HG03571 (cell line): Measurements from ENCODE around the gene TLR3.
"Not testable (repeated sequence)": the region's sequence is repeated elsewhere in the genome, so short reads cannot be mapped to it uniquely, and the experiment has no call there.

ENCODE experiments used
- ATAC-seq: cut with Tn5 transposase; IDR thresholded peaks from one replicate; pipeline ENCODE4 v1.9.1; 2021; ENCODE audit not compliant: unreplicated experiment

The TLR3 gene

DNA sequence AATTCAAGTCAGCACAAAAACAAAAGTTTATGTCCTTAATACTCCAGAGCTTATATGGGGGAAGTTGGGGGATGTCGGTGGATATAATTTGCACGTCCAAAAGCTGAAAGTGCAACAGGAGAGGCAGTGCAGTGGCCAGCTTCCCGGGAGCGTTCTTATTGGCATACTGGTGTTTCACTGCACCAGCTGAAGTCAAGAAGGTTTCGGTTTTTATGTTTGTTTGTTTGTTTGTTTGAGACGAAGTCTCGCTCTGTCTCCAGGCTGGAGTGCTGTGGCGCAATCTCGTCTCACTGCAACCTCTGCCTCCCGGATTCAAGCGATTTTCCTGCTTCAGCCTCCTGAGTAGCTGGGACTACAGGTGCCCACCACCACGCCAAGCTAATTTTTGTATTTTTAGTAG, 28.6 kb upstream of the TLR3 start:
- ATAC-seq: no peak

DNA sequence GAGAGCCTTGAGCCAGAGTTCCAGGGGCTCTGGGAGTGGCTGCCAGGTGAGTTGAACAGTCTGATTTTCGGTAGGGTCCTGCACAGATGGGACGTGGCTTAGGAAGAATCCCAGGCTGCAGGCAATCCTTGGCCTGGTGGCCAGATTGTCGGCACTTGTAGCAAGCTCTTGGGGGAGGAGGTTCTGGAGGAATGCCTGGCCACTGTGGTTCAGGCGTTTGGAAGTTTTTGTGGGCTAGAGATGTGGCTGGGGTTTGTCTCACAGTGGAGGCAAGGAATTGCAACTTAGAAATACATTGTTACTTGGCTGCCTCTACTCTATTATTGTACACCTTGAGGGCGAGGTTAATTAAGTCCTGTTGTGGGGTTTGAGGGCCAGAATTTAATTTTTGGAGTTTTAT, 21.5 kb upstream of the TLR3 start:
- ATAC-seq: not testable (repeated sequence)

DNA sequence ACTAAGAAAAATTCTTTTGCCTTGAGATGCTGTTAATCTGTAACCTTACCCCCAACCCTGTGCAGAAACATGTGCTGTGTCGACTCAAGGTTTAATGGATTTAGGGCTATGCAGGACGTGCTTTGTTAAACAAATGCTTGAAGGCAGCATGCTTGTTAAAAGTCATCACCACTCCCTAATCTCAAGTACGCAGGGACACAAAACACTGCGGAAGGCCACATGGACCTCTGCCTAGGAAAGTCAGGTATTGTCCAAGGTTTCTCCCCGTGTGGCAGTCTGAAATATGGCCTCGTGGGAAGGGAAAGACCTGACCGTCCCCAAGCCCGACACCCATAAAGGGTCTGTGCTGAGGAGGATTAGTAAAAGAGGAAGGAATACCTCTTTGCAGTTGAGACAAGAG, 18.8 kb upstream of the TLR3 start:
- ATAC-seq: not testable (repeated sequence)

DNA sequence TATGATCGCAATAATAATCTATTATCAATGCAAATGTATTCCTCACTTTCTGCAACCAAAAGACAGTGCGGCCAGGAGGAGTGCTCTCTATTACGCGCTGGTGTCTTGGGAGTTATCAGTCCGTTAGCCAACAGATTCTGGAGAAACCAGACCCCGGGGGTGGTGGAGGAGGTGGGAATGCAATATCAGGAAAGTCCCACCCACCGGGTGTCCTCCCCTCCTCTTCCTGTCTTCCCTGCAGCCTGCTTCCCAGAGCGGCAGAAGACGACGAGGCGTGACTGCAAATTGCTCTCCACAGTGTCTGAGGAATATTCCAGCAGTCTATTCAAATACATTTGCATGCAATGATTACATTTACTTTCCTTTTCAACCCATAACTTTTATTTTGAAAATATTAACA, 17.9 kb upstream of the TLR3 start:
- ATAC-seq: no peak

DNA sequence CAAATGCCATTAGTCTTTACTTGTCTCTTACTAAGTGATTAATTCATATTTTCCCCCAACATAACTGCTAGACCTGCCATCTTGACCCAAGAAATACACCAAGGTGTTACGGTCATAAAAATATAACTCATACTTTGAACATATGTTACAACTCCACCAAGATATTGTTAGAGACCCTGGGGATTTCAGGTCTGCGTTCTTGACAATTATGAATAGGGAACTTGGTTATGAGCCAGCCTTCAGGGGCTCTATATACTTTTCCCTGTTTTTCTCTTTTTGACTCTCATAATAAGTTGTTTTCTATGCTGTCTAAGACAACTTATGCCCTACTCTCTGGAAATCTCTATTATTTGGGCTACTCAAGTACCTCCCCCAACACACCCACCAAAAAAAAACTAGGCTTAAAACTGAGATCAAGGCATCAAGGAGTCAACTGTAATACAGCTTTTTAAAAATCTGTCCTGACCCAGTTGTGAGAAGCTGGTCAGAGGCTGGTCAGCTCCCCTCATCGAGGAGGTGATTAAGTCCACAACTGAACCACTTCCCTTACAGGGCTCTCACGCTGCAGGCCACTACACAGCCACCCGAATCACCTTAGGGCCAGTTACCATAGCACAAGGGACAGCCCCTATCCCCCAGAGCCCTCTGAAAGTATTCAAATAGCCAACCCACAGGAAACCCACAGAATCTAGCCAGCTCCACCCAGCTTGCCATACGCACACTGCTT, 10.5 kb upstream of the TLR3 start:
- ATAC-seq: peak; percentile 100

DNA sequence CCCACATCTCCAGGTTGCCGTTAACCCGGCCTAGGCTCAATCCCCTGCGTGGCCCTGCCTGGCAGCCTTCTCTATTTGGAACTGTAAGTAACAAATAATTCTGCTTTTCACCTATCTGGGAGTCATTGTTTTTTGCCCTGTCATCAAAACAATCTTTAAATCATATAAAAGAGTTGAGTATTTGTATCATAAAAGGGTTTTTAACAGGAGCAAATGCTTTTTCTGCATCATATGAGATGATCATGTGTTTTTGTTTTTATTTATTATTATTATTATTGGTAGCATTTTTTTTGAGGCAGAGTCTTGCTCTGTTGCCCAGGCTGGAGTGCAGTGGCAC, 10.0 kb upstream of the TLR3 start:
- ATAC-seq: no peak

DNA sequence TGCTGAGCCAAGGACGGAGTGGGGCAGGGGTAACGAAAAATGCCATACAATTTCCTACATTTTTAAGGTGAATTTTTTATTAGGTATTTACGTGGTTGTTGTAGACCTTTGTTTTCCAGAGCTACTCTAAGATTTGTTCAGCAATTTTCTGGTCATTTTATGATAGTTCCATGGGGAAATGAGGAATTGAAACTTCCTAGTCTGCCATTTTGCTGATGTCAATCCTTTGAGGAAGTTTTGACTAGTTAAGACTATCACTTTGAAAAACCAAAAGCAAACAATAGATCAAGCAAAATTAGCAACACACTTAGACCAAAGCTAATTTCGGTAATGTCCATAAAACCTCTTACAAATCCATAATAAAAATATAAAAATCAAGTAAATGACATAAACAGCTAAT, 7.0 kb upstream of the TLR3 start:
- ATAC-seq: no peak

DNA sequence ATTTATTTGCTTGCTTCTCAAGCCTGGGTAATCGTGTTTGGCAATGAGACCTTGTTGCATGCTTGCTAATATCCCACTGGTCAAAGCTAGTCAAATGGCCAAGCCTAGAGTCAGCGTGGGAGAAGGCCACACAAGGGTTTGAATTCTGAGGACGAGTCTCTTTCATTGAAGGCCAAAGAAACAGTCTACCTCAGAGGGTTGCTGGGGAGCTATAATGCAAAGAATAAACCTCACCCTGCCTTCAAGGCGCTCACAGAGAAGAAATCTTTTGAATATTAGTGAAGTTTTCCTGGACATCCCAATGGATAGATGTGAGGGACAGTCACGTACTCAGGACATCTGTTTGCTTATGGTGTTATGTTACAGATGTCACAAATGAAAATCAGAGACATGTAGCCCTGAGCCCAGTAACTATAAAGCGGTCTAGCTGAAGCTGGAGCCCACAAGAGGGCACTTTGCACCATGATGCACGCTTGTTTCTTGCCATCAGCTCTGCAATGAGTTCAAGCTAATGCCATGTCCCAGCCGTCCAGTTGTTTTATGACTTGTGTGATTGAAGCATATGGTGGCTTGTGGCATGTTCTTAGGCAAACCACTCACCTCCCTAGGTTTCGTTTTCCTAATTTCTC, 1.1 kb upstream of the TLR3 start:
- peak; percentile 80 for ATAC-seq

DNA sequence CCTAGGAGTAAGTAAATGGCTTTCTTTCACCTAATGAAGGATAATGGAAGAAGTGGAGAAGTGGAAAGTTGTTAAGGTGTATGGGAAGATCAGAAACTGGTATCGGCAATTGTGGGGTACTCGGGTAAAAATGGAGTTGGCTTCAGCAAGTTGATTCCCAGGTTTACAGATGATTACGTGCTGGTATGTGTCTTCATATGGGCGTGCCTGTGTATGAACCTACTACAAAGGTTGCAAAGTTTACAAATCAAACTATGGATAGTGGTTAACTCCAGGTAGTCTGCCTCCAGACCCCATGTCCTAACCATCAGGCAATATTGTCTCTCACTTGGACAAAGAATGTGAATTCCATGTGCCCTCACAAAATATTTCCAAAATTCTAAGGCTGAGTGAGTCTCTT, 773 bp downstream of the TLR3 start:
- ATAC-seq: no peak

DNA sequence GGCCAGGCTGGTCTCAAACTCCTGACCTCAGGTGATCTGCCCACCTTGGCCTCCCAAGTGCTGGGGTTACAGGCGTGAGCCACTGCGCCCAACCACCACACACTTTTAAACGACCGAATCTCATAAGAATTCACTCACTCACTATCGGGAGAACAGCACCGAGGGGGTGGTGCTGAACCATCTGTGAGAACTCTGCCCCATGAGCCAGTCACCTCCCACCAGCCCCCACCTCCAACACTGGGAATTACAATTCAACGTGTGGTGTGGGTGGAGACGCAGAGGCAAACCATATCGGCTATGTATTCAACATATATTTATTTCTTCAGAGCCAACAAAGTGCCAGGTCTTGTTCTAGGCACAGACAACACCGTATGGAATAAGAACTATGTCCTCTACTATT, 3.6 kb downstream of the TLR3 start:
- no peak for ATAC-seq

DNA sequence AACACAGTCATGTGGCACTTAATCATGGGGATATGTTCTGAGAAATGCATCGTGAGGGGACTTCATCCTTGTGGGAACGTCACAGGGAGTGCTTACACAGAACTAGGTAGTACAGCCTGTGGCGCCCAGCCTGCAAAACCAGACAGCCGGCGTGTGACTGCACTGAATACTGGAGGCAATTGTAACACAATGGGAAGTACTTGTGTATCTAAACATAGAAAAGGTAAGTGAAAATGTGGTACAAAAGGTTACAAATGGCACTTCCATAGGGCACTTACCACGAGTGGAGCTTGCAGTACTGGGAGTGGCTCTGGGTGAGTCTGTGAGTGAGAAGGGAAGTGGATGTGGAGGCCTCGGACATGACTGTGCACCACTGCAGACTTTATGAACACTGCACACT, 5.2 kb downstream of the TLR3 start:
- no peak for ATAC-seq

DNA sequence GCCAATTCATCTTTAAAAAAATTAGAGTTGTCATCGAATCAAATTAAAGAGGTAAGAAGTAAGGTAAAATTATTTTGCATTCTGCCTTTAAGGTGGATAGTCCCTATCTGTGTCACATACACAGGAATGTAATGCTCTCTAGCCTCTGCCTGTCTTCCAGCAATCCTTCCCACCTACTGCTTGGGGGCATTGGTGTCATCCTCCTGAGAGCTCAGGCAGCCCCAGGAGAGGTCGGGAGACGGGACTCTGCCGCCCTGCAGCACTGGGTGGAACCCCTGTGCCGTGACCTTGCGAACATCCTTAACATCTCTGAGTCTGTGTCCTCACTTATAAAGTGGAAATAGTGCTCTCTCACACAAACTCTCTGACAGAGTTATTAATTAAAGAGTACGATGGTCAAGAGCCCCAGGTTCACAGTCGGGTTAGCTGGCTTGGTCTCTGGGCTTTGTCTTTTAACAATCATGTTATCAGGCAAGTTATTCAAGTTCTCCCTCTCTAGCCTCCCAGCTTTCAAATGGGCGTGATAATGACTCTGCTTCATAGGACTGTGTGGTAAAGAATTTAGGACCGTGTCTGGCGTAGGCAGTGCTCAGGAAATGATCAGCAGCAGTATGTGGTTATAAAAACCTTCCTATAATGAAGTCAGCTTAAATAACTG, 10.2 kb downstream of the TLR3 start:
- no peak for ATAC-seq

DNA sequence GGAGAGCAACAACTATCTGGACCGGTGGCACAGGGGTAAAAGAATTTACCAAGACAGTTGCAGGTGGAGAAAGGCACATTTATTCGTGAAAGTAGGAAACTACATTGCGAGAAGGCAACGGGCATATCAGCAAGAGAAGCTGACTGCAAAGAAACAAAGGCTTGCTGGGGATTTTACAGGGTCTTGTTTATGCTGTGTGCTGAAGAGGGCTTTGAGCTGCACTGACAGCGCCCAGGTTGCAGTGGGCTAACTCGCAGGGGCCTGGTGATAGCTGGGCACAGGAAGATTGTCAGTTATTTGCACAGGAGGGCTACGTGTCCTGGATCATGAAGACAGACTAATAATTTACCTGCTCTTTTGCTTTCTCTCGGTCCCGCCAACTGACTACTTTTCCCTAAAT, 10.7 kb downstream of the TLR3 start:
- ATAC-seq: no peak

DNA sequence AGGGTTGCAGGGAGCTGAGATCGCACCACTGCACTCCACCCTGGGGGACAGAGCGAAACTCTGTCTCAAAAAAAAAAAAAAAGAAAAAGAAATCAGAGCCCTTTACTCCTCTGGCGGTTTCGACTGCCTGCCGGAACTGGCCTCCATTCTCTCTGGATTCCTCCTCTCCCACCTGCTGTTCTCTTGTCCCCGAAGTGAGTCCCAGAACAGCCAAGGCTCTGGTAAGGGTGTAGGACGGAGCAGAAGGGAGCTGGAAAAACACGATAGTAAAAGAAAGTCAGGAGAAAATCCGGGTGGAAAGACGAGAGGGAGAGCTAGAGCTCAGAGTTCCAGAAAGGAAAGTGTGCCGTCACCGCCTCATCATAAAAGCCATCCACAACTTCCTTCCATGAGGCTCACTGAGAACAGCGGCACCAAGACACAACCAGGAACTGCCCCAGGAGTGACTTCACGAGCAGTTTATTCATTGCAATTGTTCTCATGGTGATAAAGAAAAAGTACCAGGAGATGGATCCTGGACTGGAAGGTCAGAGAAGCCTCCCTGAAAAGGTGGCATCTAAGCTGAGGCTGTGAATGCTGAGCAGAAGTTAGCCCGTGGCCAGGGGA, 12.3 kb downstream of the TLR3 start:
- no peak for ATAC-seq

DNA sequence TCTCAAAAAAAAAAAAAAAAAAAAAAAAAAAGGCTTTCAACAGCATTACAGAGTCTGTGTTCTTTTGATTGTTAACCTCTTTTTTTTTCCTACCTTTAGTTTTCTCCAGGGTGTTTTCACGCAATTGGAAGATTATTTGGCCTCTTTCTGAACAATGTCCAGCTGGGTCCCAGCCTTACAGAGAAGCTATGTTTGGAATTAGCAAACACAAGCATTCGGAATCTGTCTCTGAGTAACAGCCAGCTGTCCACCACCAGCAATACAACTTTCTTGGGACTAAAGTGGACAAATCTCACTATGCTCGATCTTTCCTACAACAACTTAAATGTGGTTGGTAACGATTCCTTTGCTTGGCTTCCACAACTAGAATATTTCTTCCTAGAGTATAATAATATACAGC, 13.3 kb downstream of the TLR3 start:
- ATAC-seq: no peak

DNA sequence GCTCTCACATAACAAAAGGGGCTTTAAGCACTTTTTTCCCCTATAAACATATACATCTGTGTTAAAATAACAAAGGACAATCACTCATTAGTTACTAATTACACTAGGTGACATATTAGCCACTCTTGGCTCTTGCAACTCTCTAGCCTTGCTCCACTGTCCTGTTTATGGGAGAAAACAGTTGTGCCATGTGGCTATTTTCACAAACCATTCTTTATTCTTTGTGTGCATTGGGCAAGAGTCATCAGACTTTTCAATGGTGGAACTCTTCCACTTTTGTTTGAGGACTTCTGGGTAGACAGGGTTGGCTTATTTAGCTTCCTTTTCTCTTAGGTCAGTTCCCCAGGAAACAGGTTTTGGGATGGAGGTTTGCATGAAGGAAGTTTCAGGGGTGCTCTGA, 19.6 kb downstream of the TLR3 start:
- ATAC-seq: no peak

DNA sequence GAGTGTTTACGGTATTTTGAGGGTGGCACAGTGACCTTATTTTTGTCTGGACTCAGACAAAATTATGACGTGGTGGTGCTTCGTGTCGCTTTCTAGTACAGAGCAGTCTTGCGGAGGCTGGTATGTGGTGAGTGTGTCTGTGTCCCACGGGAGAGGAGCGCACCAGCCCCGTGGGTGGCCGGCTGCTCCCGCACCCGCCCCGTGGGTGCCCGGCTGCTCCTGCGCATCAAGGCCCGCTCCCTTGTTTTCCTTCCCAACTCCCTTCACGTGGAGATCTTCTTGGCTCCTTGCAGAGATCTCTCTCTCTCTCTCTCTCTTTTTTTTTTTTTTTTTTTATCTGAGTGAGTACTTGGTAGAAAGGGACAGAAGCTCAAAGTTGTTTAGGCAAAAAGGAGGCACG, 23.3 kb downstream of the TLR3 start:
- no peak for ATAC-seq

DNA sequence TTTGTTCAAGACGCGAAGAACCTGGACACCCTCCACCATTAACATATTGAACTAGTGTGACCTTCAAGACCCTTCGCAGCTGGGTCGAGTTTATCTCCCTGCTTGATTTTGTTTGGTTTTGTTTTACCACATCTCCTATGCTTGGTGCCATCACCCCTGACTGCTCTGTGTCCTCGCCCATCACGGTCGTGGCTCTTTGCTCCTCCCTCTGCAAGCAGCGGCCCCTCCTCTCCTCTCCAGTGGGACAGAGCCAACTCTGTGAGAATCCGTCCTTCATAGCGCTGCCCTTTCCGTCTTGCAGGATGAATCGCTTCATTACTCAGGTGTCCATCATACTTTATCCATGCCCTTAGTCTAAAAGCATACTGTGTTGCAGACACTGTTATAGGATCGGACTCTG, 26.4 kb downstream of the TLR3 start:
- no peak for ATAC-seq

DNA sequence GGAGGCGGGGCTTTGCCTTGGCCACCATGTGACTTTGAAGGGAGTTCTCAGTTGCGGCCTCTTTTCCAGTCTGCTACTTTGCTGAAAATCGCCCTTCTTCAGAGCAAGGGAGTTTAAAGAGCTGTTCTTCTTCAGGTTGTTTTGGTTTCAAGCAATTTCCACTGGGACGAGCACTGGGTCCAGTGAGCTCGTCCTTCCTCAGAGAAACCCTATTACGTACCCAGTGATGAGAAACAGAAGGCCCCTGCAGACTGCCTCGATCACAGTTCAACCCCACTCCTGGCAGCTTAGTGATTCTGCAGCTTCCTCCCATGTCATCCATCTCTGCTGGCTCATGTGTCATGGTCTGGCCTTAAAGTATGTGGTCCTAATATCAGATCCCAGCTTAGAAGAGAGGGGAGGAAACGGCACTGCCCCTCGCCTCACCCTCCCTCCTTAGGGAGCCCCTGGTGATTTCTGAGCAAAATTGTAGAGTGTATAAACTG, 27.8 kb downstream of the TLR3 start:
- no peak for ATAC-seq

DNA sequence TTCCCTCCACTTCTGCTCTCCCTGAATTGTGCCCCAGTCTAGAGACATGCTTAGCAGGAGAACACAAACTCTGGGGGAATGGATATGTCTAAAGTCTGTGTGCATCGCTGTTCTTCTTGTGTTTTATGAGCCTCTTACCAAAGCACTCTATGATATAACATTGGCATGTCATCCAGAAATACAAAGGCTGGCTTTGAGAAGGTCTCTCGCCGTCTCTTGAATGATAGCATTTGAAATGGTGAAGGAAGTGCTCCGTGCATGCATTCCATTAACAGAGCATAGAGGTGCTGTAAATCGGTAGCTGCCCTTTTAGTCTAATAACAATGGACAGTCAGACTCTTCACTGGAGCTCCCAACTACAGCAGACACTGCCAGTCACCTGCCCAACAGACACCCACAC, 28.4 kb downstream of the TLR3 start:
- ATAC-seq: no peak

DNA sequence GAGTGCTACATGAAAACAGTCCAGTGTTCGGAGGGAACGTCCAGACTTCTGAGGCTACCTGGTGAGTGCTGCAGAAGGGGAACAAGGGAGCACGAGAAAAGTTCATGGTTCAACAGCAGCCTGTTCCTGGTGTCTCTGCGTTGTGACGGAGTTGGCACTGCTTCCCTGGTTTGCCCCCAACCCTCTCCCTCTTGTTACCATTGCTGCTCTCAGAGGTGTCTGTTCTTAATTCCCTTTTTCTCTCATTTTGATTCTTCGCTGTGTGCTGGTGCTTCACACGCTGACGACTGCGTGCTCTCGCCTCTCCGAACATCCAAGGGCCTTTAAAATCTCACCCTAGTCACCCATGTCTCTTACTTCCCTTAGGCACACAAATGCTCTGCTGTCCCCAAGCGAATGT, 34.0 kb downstream of the TLR3 start:
- no peak for ATAC-seq
